OCI-LY7 (cell line): ENCODE data around the gene EPHA3. TPM values are rescaled to one million over a fixed set of nuclear protein-coding genes. Genes with fewer than 3 reads are reported as not detected.

Experiments
- BruUV-seq: library from RNA; stranded (reverse); fragments of 400-500 nt; replicated peaks from 2 replicates; lab custom pipeline; 2021; lab: Mats Ljungman, UMichigan
- CTCF ChIA-PET: fragments of 300-600 bp; sonication (Branson Sonifier 250); formaldehyde crosslinking; loops from one replicate; lab custom pipeline; 2022; ENCODE audit warnings: antibody characterized with exemption; ENCODE audit not compliant: unreplicated experiment; lab: Charles Lee
- POLR2A ChIA-PET: fragments of 300-600 bp; sonication (Branson Sonifier 250); formaldehyde crosslinking; loops from one replicate; lab custom pipeline; 2022; ENCODE audit warnings: antibody characterized with exemption; lab: Charles Lee
- DNase-seq: peaks from one replicate; pipeline ENCODE4 v3.0.0-alpha.2; 2015; ENCODE audit warnings: low spot score
- H2AFZ ChIP-seq: fragments of 200-600 bp; sonication (generic), shearing (Covaris generic); 2 replicates; pipeline ENCODE4 v1.6.1; 2014; ENCODE audit warnings: mild to moderate bottlenecking, antibody characterized with exemption, low read length, moderate library complexity
- H3K27ac ChIP-seq: fragments of 200-600 bp; sonication (generic); 2 replicates; pipeline ENCODE4 v1.5.1; 2014; ENCODE audit warnings: mixed run types, low read depth, mild to moderate bottlenecking, moderate library complexity, low read length, inconsistent platforms; ENCODE audit not compliant: poor library complexity, severe bottlenecking
- H3K36me3 ChIP-seq: fragments of 200-600 bp; sonication (generic); 2 replicates; pipeline ENCODE4 v1.6.1; 2014; ENCODE audit warnings: mild to moderate bottlenecking, antibody characterized with exemption, low read length, moderate library complexity, mixed read lengths; ENCODE audit not compliant: insufficient read depth
- H3K4me1 ChIP-seq: fragments of 200-600 bp; sonication (generic); 2 replicates; pipeline ENCODE4 v1.5.1; 2014; ENCODE audit warnings: mild to moderate bottlenecking, low read length; ENCODE audit not compliant: insufficient read depth, poor library complexity, severe bottlenecking
- H3K4me2 ChIP-seq: fragments of 200-600 bp; sonication (generic); 2 replicates; pipeline ENCODE4 v1.6.1; 2014; ENCODE audit warnings: mild to moderate bottlenecking, low read length
- H3K4me3 ChIP-seq: fragments of 200-600 bp; sonication (generic); 2 replicates; pipeline ENCODE4 v1.5.1; 2014; ENCODE audit warnings: mild to moderate bottlenecking, low read depth, low read length; ENCODE audit not compliant: poor library complexity, severe bottlenecking
- H3K79me2 ChIP-seq: fragments of 200-600 bp; sonication (generic); 2 replicates; pipeline ENCODE4 v1.6.1; 2016; ENCODE audit warnings: low read depth, mild to moderate bottlenecking, low read length, moderate library complexity, mixed read lengths; ENCODE audit not compliant: insufficient read depth
- H3K9me2 ChIP-seq: fragments of 200-600 bp; sonication (generic); 2 replicates; pipeline ENCODE4 v1.6.1; 2016; ENCODE audit warnings: mild to moderate bottlenecking, low read length, mixed read lengths; ENCODE audit not compliant: insufficient read depth
- H3K9me3 ChIP-seq: fragments of 200-600 bp; sonication (generic); 2 replicates; pipeline ENCODE4 v1.6.1; 2014; ENCODE audit warnings: mild to moderate bottlenecking, mixed run types, low read length, mixed read lengths
- H4K20me1 ChIP-seq: fragments of 200-600 bp; sonication (generic); 2 replicates; pipeline ENCODE4 v1.6.1; 2014; ENCODE audit warnings: mild to moderate bottlenecking, antibody characterized with exemption, low read length, moderate library complexity, mixed read lengths; ENCODE audit not compliant: insufficient read depth
- EZH2phosphoT487 ChIP-seq: fragments of 200-600 bp; sonication (generic); IDR thresholded peaks from 2 replicates; pipeline ENCODE4 v1.6.1; 2018; ENCODE audit warnings: low read depth, borderline replicate concordance, mild to moderate bottlenecking, mixed run types, antibody characterized with exemption, low read length, moderate library complexity, mixed read lengths
- intact Hi-C: fragments of 100-400 bp; cut with micrococcal nuclease; formaldehyde crosslinking; loops from one replicate; pipeline ENCODE4 v1.10.0; 2022; ENCODE audit not compliant: unreplicated experiment
- total RNA-seq, 2 experiments: library from RNA; depleted of rRNA in 1 of 2; stranded (reverse); fragments of >200 nt in 1 of 2; shearing (Covaris generic) in 1 of 2; gene quantifications; 2 replicates each; pipeline ENCODE4 v1.2.3, GENCODE V29; 2014 to 2022
- TF ChIP-seq, protein P1 (sequence below): fragments of 200-600 bp; sonication (generic); conservative IDR thresholded peaks from 2 replicates; pipeline ENCODE4 v1.5.1; 2014; ENCODE audit warnings: mild to moderate bottlenecking, antibody characterized with exemption, low read length, moderate library complexity, mixed read lengths

EPHA3 gene
- total RNA-seq, 2 experiments from 2014 or later: not detected

DNA sequence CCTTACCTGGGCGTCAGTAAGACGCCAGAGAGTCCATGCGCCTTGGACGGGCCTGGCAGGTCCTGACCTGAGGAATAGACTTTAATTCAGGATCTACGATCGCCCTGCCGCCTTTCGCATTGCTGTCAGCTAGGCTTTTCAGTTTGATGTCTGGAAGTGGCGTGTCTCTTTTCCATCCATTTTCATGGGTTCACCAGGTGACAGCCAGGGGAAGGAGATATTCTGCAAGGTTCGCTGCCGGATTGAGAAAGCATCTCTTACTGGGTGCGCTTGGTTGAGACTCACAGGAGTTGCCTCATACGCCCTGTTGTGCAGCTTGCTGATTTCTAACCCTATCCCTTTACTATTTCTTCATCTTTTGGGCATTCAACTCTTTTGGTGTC is 7.4 kb downstream of the EPHA3 start:
- POLR2A ChIA-PET: no interaction called here

DNA sequence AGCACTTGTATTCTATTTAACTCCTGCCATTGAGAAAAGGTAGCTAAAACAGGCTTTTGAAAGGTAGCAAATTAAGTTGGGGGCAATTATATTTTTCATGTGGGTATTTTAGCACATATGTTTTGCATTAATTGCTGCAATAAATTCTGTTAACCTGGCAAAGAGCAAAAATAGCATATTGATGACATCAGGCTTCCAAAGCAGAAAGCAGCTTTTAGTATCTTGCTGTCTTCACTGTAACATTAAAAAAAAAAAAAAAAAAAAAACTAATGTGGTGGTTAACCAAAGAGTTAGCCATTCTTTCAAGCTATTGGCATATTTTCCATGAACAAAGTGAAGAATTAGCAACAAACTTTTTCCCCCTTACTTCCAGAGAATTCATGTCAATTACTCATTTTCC is 9.1 kb downstream of the EPHA3 start:
- TF ChIP-seq EZH2phosphoT487: no peak
- TF ChIP-seq, protein P1, sequence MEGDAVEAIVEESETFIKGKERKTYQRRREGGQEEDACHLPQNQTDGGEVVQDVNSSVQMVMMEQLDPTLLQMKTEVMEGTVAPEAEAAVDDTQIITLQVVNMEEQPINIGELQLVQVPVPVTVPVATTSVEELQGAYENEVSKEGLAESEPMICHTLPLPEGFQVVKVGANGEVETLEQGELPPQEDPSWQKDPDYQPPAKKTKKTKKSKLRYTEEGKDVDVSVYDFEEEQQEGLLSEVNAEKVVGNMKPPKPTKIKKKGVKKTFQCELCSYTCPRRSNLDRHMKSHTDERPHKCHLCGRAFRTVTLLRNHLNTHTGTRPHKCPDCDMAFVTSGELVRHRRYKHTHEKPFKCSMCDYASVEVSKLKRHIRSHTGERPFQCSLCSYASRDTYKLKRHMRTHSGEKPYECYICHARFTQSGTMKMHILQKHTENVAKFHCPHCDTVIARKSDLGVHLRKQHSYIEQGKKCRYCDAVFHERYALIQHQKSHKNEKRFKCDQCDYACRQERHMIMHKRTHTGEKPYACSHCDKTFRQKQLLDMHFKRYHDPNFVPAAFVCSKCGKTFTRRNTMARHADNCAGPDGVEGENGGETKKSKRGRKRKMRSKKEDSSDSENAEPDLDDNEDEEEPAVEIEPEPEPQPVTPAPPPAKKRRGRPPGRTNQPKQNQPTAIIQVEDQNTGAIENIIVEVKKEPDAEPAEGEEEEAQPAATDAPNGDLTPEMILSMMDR: no peak
- no peaks in the 10 kb centered on the region for H4K20me1 ChIP-seq
- no peaks in the 10 kb centered on the region for H3K9me2 ChIP-seq
- no peak overlapping the region for H2AFZ ChIP-seq
- intact Hi-C loops: no loop called here
- H3K4me2 ChIP-seq: no peak overlapping the region
- POLR2A ChIA-PET: interaction anchor here (0.6 to 0.7 kb wide), 2 partner anchors 132 to 1317 kb away, joined by 3 to 5 read pairs; no protein-coding TSS in a partner anchor
- no peak overlapping the region for H3K4me3 ChIP-seq
- H3K9me3 ChIP-seq: no peaks in the 10 kb centered on the region
- no peaks in the 10 kb centered on the region for H3K4me1 ChIP-seq
- BruUV-seq: no TSS peak
- DNase-seq: no peak
- no peaks in the 10 kb centered on the region for H3K36me3 ChIP-seq
- H3K79me2 ChIP-seq: no peaks in the 10 kb centered on the region
- no peak overlapping the region for H3K27ac ChIP-seq
- CTCF ChIA-PET: no interaction called here

More for the DNA sequence above, 7.4 kb downstream of the EPHA3 start:
- TF ChIP-seq, protein P1: no peak
- TF ChIP-seq EZH2phosphoT487: no peak
- no peak overlapping the region for H3K4me2 ChIP-seq
- no peaks in the 10 kb centered on the region for H4K20me1 ChIP-seq
- no peaks in the 10 kb centered on the region for H3K9me3 ChIP-seq
- H3K9me2 ChIP-seq: no peaks in the 10 kb centered on the region
- CTCF ChIA-PET: no interaction called here
- H3K36me3 ChIP-seq: no peaks in the 10 kb centered on the region
- H2AFZ ChIP-seq: no peak overlapping the region
- H3K4me3 ChIP-seq: no peak overlapping the region
- no peak overlapping the region for H3K27ac ChIP-seq
- no peaks in the 10 kb centered on the region for H3K4me1 ChIP-seq
- no peak for DNase-seq
- H3K79me2 ChIP-seq: no peaks in the 10 kb centered on the region
- BruUV-seq: no TSS peak
- intact Hi-C loops: no loop called here

- H2AFZ ChIP-seq: no peak overlapping the region
- no peaks in the 10 kb centered on the region for H3K36me3 ChIP-seq
- TF ChIP-seq, protein P1: no peak
- no peak for TF ChIP-seq EZH2phosphoT487
- no peaks in the 10 kb centered on the region for H4K20me1 ChIP-seq
- POLR2A ChIA-PET: no interaction called here
- intact Hi-C loops: no loop called here
- H3K4me2 ChIP-seq: no peak overlapping the region
- no peak for DNase-seq
- no peaks in the 10 kb centered on the region for H3K9me2 ChIP-seq
- no peak overlapping the region for H3K27ac ChIP-seq
- no peaks in the 10 kb centered on the region for H3K4me1 ChIP-seq
- no peaks in the 10 kb centered on the region for H3K79me2 ChIP-seq
- H3K9me3 ChIP-seq: no peaks in the 10 kb centered on the region
- no TSS peak for BruUV-seq
- H3K4me3 ChIP-seq: no peak overlapping the region
- CTCF ChIA-PET: no interaction called here
Observed at GRCh38 chr3:89138048-89138447, 30.6 kb downstream of the EPHA3 start.
